Peyer's patch (tissue), 4 donors: ENCODE data around the gene TFCP2L1. TPM values are rescaled to one million over a fixed set of nuclear protein-coding genes. Genes with fewer than 3 reads are reported as not detected.
A peak's percentile ranks its signal among the peaks of the same experiment; 100 is the strongest.
"Not testable (repeated sequence)": the region's sequence is repeated elsewhere in the genome, so short reads cannot be mapped to it uniquely, and the experiment has no call there.

Experiments used
- DNase-seq, 3 donors: peaks; one replicate each; pipeline ENCODE4 v3.0.0-alpha.2; 2017 to 2019
- H3K27ac ChIP-seq, 4 donors: fragments of 200-600 bp; sonication (generic); one replicate each; pipeline ENCODE4 v1.5.1; 2016 to 2019
- H3K27me3 ChIP-seq, 2 donors: fragments of 200-600 bp; sonication (generic); one replicate each; pipeline ENCODE4 v1.5.1; 2019
- H3K36me3 ChIP-seq, 3 donors: fragments of 200-600 bp; sonication (generic); one replicate each; pipeline ENCODE4 v1.5.1; 2016 to 2019
- H3K4me1 ChIP-seq, 4 donors: fragments of 200-600 bp; sonication (generic); one replicate each; pipeline ENCODE4 v1.5.1; 2016 to 2019
- H3K4me3 ChIP-seq, 4 donors: fragments of 200-600 bp; sonication (generic); 1 replicate in 3 of 4; 2 replicates in 1 of 4; pipeline ENCODE4 v1.5.1; 2016 to 2019; ENCODE audit warnings: mild to moderate bottlenecking in 1 of 4
- H3K9me3 ChIP-seq, 4 donors: fragments of 200-600 bp; sonication (generic); one replicate each; pipeline ENCODE4 v1.5.1; 2016 to 2019; ENCODE audit warnings: mild to moderate bottlenecking in 1 of 4
- POLR2A ChIP-seq, 2 donors: fragments of 450-650 bp; IDR thresholded peaks; one replicate each; pipeline ENCODE4 v1.5.1; 2017; ENCODE audit warnings: antibody characterized with exemption in 2 of 2, mild to moderate bottlenecking in 2 of 2, moderate library complexity in 2 of 2
- total RNA-seq, 4 donors: library from RNA; depleted of rRNA; stranded (reverse); fragments of >200 nt; gene quantifications; one replicate each; pipeline ENCODE4 v1.1.0, GENCODE V29; 2016
- TF ChIP-seq, protein P1 (sequence below), 6 experiments: fragments of 450-650 bp in 4 of 6; fragments of 200-600 bp in 2 of 6; sonication (generic) in 1 of 6; IDR thresholded peaks; one replicate each; pipeline ENCODE4 v1.5.1; 2017 to 2019; ENCODE audit warnings: antibody characterized with exemption in 6 of 6, mild to moderate bottlenecking in 3 of 6, moderate library complexity in 1 of 6

TFCP2L1 gene
- total RNA-seq, 4 donors from 2014 or later, result 5.0 to 41.0 (median 10.0) TPM

DNA sequence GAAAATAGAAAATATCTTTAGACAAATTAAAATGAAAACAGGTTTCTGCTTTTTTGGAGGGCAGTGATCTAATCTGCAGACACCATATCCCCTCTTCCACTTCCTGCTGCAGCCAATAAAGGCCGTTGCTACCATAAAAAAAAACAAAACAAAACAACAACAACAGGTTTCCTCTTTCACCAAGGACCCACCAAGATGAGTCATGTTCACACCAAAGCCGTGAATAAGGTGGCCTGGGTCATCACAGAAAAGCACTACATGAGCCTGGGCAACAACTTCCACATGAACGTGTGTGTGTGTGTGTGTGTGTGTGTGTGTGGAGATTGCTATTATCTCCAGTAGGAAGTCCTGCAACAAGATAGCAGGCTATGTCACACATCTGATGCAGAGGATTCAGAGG lies 24.8 kb upstream of the TFCP2L1 start:
- Histone ChIP-seq H3K36me3 (no peaks in the 10 kb centered on the region), H3K27me3 (no peaks in the 10 kb centered on the region), H3K4me3 (no peak overlapping the region), H3K9me3 (no peaks in the 10 kb centered on the region), H3K27ac (no peak overlapping the region), H3K4me1 (no peaks in the 10 kb centered on the region)
- DNase-seq, result peak in 1 of 3 donors; percentile 28
- no peak for TF ChIP-seq POLR2A (IDR thresholded peaks at IDR 0.05)
- TF ChIP-seq, protein P1, sequence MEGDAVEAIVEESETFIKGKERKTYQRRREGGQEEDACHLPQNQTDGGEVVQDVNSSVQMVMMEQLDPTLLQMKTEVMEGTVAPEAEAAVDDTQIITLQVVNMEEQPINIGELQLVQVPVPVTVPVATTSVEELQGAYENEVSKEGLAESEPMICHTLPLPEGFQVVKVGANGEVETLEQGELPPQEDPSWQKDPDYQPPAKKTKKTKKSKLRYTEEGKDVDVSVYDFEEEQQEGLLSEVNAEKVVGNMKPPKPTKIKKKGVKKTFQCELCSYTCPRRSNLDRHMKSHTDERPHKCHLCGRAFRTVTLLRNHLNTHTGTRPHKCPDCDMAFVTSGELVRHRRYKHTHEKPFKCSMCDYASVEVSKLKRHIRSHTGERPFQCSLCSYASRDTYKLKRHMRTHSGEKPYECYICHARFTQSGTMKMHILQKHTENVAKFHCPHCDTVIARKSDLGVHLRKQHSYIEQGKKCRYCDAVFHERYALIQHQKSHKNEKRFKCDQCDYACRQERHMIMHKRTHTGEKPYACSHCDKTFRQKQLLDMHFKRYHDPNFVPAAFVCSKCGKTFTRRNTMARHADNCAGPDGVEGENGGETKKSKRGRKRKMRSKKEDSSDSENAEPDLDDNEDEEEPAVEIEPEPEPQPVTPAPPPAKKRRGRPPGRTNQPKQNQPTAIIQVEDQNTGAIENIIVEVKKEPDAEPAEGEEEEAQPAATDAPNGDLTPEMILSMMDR (IDR thresholded peaks at IDR 0.05), result no peak

DNA sequence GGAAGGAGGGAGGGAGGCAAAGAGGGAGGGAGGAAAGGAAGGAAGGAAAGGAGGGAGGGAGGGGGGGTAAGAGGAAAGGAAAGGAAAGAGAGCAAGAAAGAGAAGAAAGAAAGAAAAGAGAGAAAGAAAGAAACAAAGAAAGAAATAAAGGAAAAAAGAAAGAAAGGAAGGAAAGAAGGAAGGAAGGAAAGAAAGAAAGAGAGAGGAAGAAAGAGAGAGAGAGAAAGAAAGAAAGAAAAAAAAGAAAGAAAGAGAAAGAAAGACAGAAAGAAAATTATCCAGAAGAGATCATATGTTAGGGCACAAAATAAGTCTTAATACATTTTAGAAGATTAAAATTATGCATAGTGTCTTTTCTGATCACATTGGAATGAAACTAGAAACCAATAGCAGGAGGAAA lies 24.3 kb upstream of the TFCP2L1 start:
- H3K36me3 ChIP-seq, result no peaks in the 10 kb centered on the region
- no peak for DNase-seq
- no peaks in the 10 kb centered on the region for H3K27me3 ChIP-seq
- H3K4me3 ChIP-seq, result no peak overlapping the region
- H3K4me1 ChIP-seq, result no peaks in the 10 kb centered on the region
- H3K9me3 ChIP-seq, result no peaks in the 10 kb centered on the region
- no peak overlapping the region for H3K27ac ChIP-seq
- no peak for TF ChIP-seq POLR2A (IDR thresholded peaks at IDR 0.05)
- TF ChIP-seq, protein P1 (IDR thresholded peaks at IDR 0.05), result no peak

DNA sequence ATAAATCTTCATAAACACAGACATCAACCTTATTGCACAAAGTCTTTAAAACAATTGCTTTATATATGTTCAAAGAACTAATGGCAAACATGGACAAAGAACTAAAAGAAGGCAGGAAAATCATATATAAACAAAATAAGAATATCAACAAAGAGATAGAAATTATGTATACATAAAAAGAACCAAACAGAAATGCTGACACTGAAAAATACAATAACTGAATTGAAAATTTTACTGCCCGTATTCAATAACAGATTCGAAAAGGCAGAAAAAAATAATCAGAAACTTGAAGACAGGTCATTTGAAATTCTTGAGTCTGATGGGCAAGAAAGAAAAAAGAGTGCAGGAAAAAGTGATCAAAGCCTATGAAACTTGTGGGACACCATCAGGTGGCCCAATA lies 22.0 kb upstream of the TFCP2L1 start:
- Histone ChIP-seq H3K27me3 (no peaks in the 10 kb centered on the region), H3K36me3 (no peaks in the 10 kb centered on the region), H3K27ac (no peak overlapping the region), H3K4me1 (no peaks in the 10 kb centered on the region), H3K4me3 (no peak overlapping the region), H3K9me3 (no peaks in the 10 kb centered on the region)
- no peak for DNase-seq
- no peak for TF ChIP-seq POLR2A (IDR thresholded peaks at IDR 0.05)
- TF ChIP-seq, protein P1 (IDR thresholded peaks at IDR 0.05), result no peak

DNA sequence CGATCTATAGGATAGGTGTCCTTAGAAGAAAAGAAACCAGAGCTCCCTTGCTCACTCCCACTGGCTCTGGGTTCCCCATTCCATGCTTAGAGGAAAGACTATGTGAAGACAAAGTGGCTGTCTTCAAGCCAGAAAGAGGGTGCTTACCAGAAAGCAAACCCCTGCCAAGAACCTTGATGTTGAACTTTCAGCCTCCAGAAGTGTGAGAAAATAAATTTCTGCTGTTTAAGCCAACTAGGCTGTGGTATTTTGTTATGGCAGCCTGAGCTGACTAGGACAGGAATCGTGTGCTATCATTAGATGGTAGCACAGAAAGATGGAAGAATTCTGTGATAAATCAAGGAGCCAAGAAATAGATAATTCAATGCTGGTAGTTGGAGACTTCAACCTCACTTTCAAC lies 19.9 kb upstream of the TFCP2L1 start:
- H3K27me3 ChIP-seq, result no peaks in the 10 kb centered on the region
- H3K27ac ChIP-seq, result no peak overlapping the region
- H3K4me3 ChIP-seq, result no peak overlapping the region
- DNase-seq, result no peak
- H3K9me3 ChIP-seq, result no peaks in the 10 kb centered on the region
- H3K36me3 ChIP-seq, result no peaks in the 10 kb centered on the region
- no peaks in the 10 kb centered on the region for H3K4me1 ChIP-seq
- TF ChIP-seq POLR2A (IDR thresholded peaks at IDR 0.05), result no peak
- TF ChIP-seq, protein P1 (IDR thresholded peaks at IDR 0.05), result no peak

DNA sequence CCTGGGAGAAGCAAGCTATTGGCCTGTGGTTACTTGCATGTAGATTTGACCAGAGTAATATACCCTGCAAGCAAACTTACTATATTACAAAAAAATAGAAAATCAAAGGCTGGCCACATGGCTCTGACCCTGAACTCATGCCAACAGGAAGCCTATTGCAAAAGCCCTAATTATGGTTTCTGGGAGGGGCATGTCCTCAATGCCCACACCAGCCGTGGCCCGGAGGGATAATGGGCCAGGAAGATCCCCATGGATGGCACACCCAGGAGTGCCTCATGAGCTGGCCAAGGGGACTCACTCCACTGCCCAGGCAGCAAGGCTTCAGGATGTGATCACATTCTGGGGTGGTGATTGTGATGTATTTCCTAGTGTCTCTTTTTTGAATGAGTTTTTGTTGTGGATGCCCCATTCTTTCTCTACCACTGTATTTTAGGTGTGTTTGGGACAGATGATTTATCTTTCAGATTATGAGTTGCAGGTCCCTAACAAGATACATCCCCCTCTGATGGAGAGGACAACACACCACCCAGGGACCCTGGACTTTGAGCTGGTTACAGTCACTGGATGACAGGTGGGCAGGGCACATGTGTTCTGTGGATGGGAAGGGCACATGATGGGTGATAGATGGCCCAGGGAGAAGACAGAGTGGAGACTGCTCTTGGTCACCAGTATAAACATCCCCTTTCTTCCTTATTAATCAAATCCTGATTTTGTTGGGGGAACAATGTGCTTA lies 18.7 kb upstream of the TFCP2L1 start:
- TF ChIP-seq, protein P1 (IDR thresholded peaks at IDR 0.05), result no peak
- TF ChIP-seq POLR2A (IDR thresholded peaks at IDR 0.05), result no peak

DNA sequence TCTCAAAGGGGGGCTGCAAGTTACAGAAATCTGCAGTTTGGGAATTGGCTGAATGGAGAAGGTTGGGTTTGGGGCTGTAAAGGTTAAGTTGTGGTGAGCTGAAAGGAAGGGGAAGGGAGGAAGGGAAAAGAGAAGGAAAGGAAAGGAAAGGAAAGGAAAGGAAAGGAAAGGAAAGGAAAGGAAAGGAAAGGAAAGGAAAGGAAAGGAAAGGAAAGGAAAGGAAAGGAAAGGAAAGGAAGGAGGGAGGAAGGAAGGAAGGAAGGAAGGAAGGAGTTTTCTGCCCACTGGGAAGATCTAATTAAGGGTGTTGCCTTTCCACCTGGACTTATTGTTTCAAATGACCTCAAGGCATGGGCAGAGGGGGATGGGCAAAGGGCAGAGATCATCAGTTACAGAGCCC lies 16.2 kb upstream of the TFCP2L1 start:
- H3K4me3 ChIP-seq, H3K36me3 ChIP-seq, H3K9me3 ChIP-seq, H3K27ac ChIP-seq, H3K4me1 ChIP-seq, DNase-seq, H3K27me3 ChIP-seq: not testable (repeated sequence)

More for the DNA sequence above, 18.7 kb upstream of the TFCP2L1 start:
- Histone ChIP-seq H3K4me3 (no peak overlapping the region), H3K27ac (no peak overlapping the region), H3K9me3 (no peaks in the 10 kb centered on the region), H3K36me3 (no peaks in the 10 kb centered on the region), H3K27me3 (no peaks in the 10 kb centered on the region), H3K4me1 (no peaks in the 10 kb centered on the region)
- DNase-seq, result peak in 1 of 3 donors; percentile 40
